ENCODE results near the gene GNA14. TPM values are rescaled to one million over a fixed set of nuclear protein-coding genes. Genes with fewer than 3 reads are reported as not detected.
"Not testable (repeated sequence)": the region's sequence is repeated elsewhere in the genome, so short reads cannot be mapped to it uniquely, and the experiment has no call there.

Gene GNA14
- total and polyA plus RNA-seq, 5 donors, result 2.5 to 5.2 (median 4.3) TPM

DNA sequence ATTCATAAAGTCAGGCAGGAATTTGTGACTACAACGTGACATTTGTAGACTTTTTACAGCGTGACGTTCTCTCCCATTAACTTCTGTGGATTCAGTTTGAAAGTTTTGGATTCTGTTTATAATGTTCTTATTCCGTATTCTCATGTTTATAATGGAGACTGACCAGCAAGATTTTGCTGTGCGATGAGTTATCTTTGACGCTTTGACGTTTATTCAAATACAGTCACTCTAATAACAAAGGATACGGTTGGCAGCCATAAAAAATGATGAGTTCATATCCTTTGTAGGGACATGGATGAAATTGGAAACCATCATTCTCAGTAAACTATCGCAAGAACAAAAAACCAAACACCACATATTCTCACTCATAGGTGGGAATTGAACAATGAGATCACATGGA lies 249.5 kb downstream of the GNA14 start:
- DNase-seq; intact Hi-C loops (cut with DNase I): not testable (repeated sequence)
- 95% methylated on average over 9 of the region's 9 CpGs for WGBS

DNA sequence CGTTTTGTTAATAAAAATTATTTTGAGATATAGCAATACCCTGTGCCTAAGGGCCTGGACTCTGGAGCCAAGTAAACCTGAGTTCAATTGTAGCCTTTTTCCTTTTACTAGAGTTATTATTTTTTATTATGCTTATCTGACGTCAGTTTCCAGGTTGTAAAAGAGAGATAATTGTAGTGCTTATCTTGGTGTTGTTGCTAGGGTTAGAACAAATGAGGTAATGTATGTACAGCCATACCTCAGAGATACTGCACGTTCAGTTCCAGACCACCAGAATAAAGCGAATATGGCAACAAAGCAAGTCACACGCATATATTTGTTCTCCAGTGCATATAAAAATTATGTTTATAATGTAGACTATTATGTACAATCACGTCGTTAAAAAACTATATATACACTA lies 255.8 kb downstream of the GNA14 start:
- whole genome bisulfite sequencing, result 90% methylated on average over 7 of the region's 7 CpGs
- H3K27me3 ChIP-seq (ENCODE audit: control insufficient read depth, insufficient read depth), result no peaks in the 10 kb centered on the region
- H3K27ac ChIP-seq (ENCODE audit: low read length), result no peak overlapping the region
- H3K4me3 ChIP-seq (ENCODE audit: low read length), result no peak overlapping the region
- intact Hi-C loops (cut with DNase I), result no loop called here
- ATAC-seq (no peak), DNase-seq (no peak)
- H3K9me3 ChIP-seq (ENCODE audit: control insufficient read depth, low read length), result no peaks in the 10 kb centered on the region
- H3K4me1 ChIP-seq (ENCODE audit: control insufficient read depth, insufficient read depth, low read length), result no peaks in the 10 kb centered on the region

More for the DNA sequence above, 249.5 kb downstream of the GNA14 start:
- H3K27me3 ChIP-seq (ENCODE audit: control insufficient read depth, insufficient read depth); H3K27ac ChIP-seq (ENCODE audit: low read length); H3K9me3 ChIP-seq (ENCODE audit: control insufficient read depth, low read length); H3K4me1 ChIP-seq (ENCODE audit: control insufficient read depth, insufficient read depth, low read length); ATAC-seq; H3K4me3 ChIP-seq (ENCODE audit: low read length): not testable (repeated sequence)

DNA sequence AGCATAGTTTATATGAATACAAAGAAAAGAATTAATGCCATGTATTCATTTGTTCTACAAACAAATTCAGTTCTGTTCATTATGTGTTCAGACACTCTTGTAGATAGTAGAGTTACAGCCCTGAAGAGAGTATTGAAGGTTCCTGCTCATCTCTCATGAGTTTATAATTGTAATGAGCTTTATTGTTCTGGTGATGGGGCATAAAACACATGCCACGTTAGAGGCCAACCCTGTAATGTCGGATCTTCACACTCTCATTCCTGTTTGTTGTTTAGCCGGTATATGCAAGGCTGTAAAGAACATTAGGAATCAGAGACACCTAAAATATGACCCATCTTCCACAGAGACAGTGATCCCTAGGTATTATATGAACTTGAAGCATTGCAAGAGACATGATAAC lies 256.3 kb downstream of the GNA14 start:
- Histone ChIP-seq H3K27ac (ENCODE audit: low read length) (no peak overlapping the region), H3K9me3 (ENCODE audit: control insufficient read depth, low read length) (no peaks in the 10 kb centered on the region), H3K27me3 (ENCODE audit: control insufficient read depth, insufficient read depth) (no peaks in the 10 kb centered on the region), H3K4me3 (ENCODE audit: low read length) (no peak overlapping the region), H3K4me1 (ENCODE audit: control insufficient read depth, insufficient read depth, low read length) (no peaks in the 10 kb centered on the region)
- WGBS, result 96% methylated on average over 3 of the region's 3 CpGs
- ATAC-seq (no peak), DNase-seq (no peak)
- intact Hi-C loops (cut with DNase I), result no loop called here

DNA sequence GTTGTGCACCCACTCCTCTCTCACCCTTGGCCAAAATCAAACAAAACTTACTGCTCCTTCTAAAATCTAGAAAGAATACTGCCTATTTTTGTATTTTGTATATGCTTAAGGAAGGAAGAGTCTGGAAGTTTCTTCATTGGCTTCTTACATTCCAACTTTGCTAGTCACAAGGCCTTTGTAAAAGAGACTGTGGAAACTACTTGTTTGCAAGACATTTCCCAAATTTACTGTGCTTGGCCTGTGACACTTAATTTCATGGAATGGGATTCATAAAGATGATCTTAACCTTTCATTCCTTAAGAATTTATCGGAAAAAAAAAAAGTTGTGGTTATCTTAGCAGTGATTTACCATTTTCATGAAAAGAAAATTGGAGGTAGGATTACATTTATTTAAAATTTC lies 261.9 kb downstream of the GNA14 start:
- Histone ChIP-seq H3K4me3 (ENCODE audit: low read length) (no peak overlapping the region), H3K27me3 (ENCODE audit: control insufficient read depth, insufficient read depth) (no peaks in the 10 kb centered on the region), H3K4me1 (ENCODE audit: control insufficient read depth, insufficient read depth, low read length) (no peaks in the 10 kb centered on the region), H3K9me3 (ENCODE audit: control insufficient read depth, low read length) (no peaks in the 10 kb centered on the region), H3K27ac (ENCODE audit: low read length) (no peak overlapping the region)
- ATAC-seq (no peak), DNase-seq (no peak)
- 51% methylated on average over 1 of the region's 1 CpG for WGBS
- intact Hi-C loops (cut with DNase I), result no loop called here

DNA sequence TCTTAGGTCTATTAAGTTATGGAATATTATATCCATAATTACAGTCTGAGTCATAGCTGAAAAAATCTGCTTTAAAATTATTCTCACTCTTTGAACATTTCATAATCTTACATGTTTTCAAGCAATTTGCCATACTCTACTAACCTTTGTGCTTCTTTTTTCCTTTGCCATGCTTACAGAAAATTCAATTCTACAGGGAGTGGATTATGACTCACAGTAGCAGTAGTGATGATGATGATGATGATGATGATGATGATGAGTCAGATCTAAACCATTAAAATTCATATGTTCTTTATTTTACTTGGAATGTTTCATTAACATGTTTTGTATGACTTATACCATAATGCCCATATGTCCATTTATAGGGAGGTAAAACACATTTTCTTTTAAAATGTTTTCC lies 263.7 kb downstream of the GNA14 start:
- DNase-seq, result no peak
- no peak for ATAC-seq
- Histone ChIP-seq H3K9me3 (ENCODE audit: control insufficient read depth, low read length) (no peaks in the 10 kb centered on the region), H3K27ac (ENCODE audit: low read length) (no peak overlapping the region), H3K27me3 (ENCODE audit: control insufficient read depth, insufficient read depth) (no peaks in the 10 kb centered on the region), H3K4me1 (ENCODE audit: control insufficient read depth, insufficient read depth, low read length) (no peaks in the 10 kb centered on the region), H3K4me3 (ENCODE audit: low read length) (no peak overlapping the region)
- intact Hi-C loops (cut with DNase I), result no loop called here

DNA sequence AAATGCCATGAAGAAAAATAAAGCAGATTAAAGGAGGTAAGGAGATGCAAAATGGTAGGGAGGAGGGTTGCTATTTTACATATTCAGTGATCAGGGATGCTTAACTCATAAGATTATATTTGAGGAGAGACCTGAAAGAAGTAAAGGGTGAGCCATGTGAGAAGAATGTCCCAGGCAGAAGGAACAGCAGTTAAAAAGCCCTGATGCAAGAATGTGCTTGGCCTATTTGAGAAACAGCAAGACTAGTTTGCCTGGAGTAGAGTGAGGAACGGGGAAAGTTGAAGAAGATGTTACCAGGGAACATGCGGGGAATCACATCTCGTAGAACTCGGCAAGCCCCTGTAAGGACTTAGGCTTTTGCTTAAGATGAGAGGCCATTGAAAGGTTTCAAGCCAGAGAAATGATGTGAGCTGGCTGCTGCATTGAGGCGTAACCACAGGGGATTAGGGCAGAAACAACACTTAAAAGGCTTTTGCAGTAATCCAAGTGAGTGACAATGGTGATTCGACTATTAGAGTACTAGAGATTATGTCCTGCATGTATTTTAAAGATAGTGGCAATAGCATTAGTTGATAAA lies 272.1 kb downstream of the GNA14 start:
- DNase-seq, result no peak
- Histone ChIP-seq H3K9me3 (ENCODE audit: control insufficient read depth, low read length) (no peaks in the 10 kb centered on the region), H3K27me3 (ENCODE audit: control insufficient read depth, insufficient read depth) (no peaks in the 10 kb centered on the region), H3K4me1 (ENCODE audit: control insufficient read depth, insufficient read depth, low read length) (no peaks in the 10 kb centered on the region), H3K4me3 (ENCODE audit: low read length) (no peak overlapping the region), H3K27ac (ENCODE audit: low read length) (no peak overlapping the region)
- intact Hi-C loops (cut with DNase I), result no loop called here
- 94% methylated on average over 6 of the region's 6 CpGs for WGBS
- ATAC-seq, result no peak

DNA sequence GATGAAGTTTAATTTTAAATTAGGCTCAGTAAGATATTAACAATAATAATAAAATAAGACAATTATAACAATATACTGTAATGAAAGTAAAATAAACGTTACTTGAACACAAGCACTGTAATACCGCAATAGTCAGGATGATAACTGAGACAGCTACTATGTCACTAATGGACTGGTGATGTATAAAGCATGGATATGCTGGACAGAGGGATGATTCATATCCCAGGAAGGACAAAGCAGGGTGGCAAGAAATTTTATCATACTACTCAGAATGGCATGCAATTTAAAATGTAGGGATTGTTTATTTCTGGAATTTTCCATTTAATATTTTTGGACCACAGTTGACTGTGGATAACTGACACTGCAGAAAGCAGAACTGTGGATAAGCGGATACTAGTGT lies 273.9 kb downstream of the GNA14 start:
- DNase-seq, result no peak
- Histone ChIP-seq H3K4me1 (ENCODE audit: control insufficient read depth, insufficient read depth, low read length) (no peaks in the 10 kb centered on the region), H3K27ac (ENCODE audit: low read length) (no peak overlapping the region), H3K9me3 (ENCODE audit: control insufficient read depth, low read length) (no peaks in the 10 kb centered on the region), H3K4me3 (ENCODE audit: low read length) (no peak overlapping the region), H3K27me3 (ENCODE audit: control insufficient read depth, insufficient read depth) (no peaks in the 10 kb centered on the region)
- intact Hi-C loops (cut with DNase I), result no loop called here
- WGBS, result 96% methylated on average over 3 of the region's 3 CpGs
- no peak for ATAC-seq
